Endothelial cell of hepatic sinusoid (primary cell): ENCODE results near the gene PDCD4.

Source experiments
- in situ Hi-C: cut with HindIII; loops from 2 replicates; pipeline ENCODE4 v1.10.0; 2017; ENCODE audit warnings: low sequenced_read_pairs

PDCD4 gene

GRCh38 chr10:110871298-110872084 lies at the start of gene PDCD4:
Gene PDCD4 (plus strand): TSS chr10:110871928. CDS start chr10:110876028, 4,100 bp downstream.
- in situ Hi-C loops = loop anchor here (10.0 kb wide), 1 partner anchor 207 kb away; no protein-coding TSS in a partner anchor

- in situ Hi-C loops = no loop called here
Observed at GRCh38 chr10:110822035-110822711, 49.6 kb upstream of the PDCD4 start.

GRCh38 chr10:110822712-110823311 lies 48.9 kb upstream of the PDCD4 start:
- in situ Hi-C loops = no loop called here

- in situ Hi-C loops = no loop called here
Observed at GRCh38 chr10:110824152-110824441, 47.6 kb upstream of the PDCD4 start.

GRCh38 chr10:110824660-110825059 lies 47.1 kb upstream of the PDCD4 start:
- in situ Hi-C loops = no loop called here

GRCh38 chr10:110825508-110825907 lies 46.2 kb upstream of the PDCD4 start:
- in situ Hi-C loops = no loop called here

- in situ Hi-C loops = no loop called here
Observed at GRCh38 chr10:110827410-110827809, 44.3 kb upstream of the PDCD4 start.

- in situ Hi-C loops = no loop called here
Observed at GRCh38 chr10:110827875-110828274, 43.9 kb upstream of the PDCD4 start.

- in situ Hi-C loops = no loop called here
Observed at GRCh38 chr10:110828525-110828924, 43.2 kb upstream of the PDCD4 start.

GRCh38 chr10:110829721-110830410 lies 41.9 kb upstream of the PDCD4 start:
- in situ Hi-C loops = no loop called here

- in situ Hi-C loops = no loop called here
Observed at GRCh38 chr10:110833234-110833940, 38.3 kb upstream of the PDCD4 start.

GRCh38 chr10:110833941-110834628 lies 37.6 kb upstream of the PDCD4 start:
- in situ Hi-C loops = no loop called here

- in situ Hi-C loops = no loop called here
Observed at GRCh38 chr10:110834629-110835301, 37.0 kb upstream of the PDCD4 start.

GRCh38 chr10:110835841-110836240 lies 35.9 kb upstream of the PDCD4 start:
- in situ Hi-C loops = no loop called here

GRCh38 chr10:110836706-110837105 lies 35.0 kb upstream of the PDCD4 start:
- in situ Hi-C loops = no loop called here

GRCh38 chr10:110837418-110838171 lies 34.1 kb upstream of the PDCD4 start:
- in situ Hi-C loops = no loop called here

GRCh38 chr10:110840225-110840922 lies 31.4 kb upstream of the PDCD4 start:
- in situ Hi-C loops = no loop called here

- in situ Hi-C loops = no loop called here
Observed at GRCh38 chr10:110840923-110841428, 30.8 kb upstream of the PDCD4 start.
